HEK293 (cell line): ENCODE measurements around the gene EPB41L2.

Source experiments
- CTCF ChIA-PET: fragments of 350-600 bp; formaldehyde crosslinking; extraction: SDS; loops from one replicate; lab custom pipeline; 2021; ENCODE audit warnings: antibody characterized with exemption; lab: Yijun Ruan, JAX
- POLR2A ChIA-PET: fragments of 300-600 bp; formaldehyde crosslinking; extraction: SDS; loops from one replicate; lab custom pipeline; 2020; ENCODE audit warnings: antibody characterized with exemption, inconsistent platforms; lab: Yijun Ruan, JAX
- H3K27ac ChIP-seq: fragments of 200-500 bp; sonication (Bioruptor generic); 2 replicates; pipeline ENCODE4 v1.5.1; 2014; ENCODE audit warnings: low read depth, low read length, control low read depth, inconsistent platforms; ENCODE audit errors: extremely low read depth
- H3K36me3 ChIP-seq, 2 experiments: fragments of 200-500 bp in 1 of 2; sonication (Bioruptor generic) in 1 of 2; 1 replicate in 1 of 2; 2 replicates in 1 of 2; pipeline ENCODE4 v1.5.1; 2014 to 2017; ENCODE audit warnings: inconsistent platforms in 2 of 2, low read length in 2 of 2; ENCODE audit not compliant: control insufficient read depth in 2 of 2, insufficient read depth in 1 of 2
- H3K4me1 ChIP-seq: fragments of 200-500 bp; sonication (Bioruptor generic); 2 replicates; pipeline ENCODE4 v1.5.1; 2014; ENCODE audit warnings: mild to moderate bottlenecking, low read length, inconsistent platforms; ENCODE audit not compliant: control insufficient read depth, insufficient read depth
- H3K4me3 ChIP-seq: 2 replicates; pipeline ENCODE4 v1.5.1; 2011; ENCODE audit warnings: low read depth, mild to moderate bottlenecking, control low read depth, low read length, moderate library complexity
- H3K9me3 ChIP-seq: fragments of 200-500 bp; sonication (Bioruptor generic); 2 replicates; pipeline ENCODE4 v1.5.1; 2014; ENCODE audit warnings: low read depth, low read length, inconsistent platforms; ENCODE audit not compliant: control insufficient read depth, insufficient read depth
- BCL11A ChIP-seq: fragments of 450-650 bp; formaldehyde crosslinking; IDR thresholded peaks from 2 replicates; pipeline ENCODE4 v1.5.1; 2016; ENCODE audit warnings: low read depth, missing biosample characterization, missing genetic modification characterization
- FEZF1 ChIP-seq: fragments of 450-650 bp; formaldehyde crosslinking; IDR thresholded peaks from 2 replicates; pipeline ENCODE4 v1.5.1; 2016; ENCODE audit warnings: missing biosample characterization, missing genetic modification characterization
- OSR2 ChIP-seq: fragments of 450-650 bp; formaldehyde crosslinking; IDR thresholded peaks from 2 replicates; pipeline ENCODE4 v1.5.1; 2016; ENCODE audit warnings: missing biosample characterization, missing genetic modification characterization
- SCRT1 ChIP-seq: fragments of 450-650 bp; formaldehyde crosslinking; IDR thresholded peaks from 2 replicates; pipeline ENCODE4 v1.5.1; 2016; ENCODE audit warnings: missing biosample characterization, missing genetic modification characterization, borderline replicate concordance
- SCRT2 ChIP-seq: fragments of 450-650 bp; formaldehyde crosslinking; IDR thresholded peaks from 2 replicates; pipeline ENCODE4 v1.5.1; 2016; ENCODE audit warnings: missing biosample characterization, missing genetic modification characterization
- SP7 ChIP-seq: fragments of 450-650 bp; formaldehyde crosslinking; IDR thresholded peaks from 2 replicates; pipeline ENCODE4 v1.5.1; 2016; ENCODE audit warnings: missing biosample characterization, missing genetic modification characterization
- ZBTB11 ChIP-seq: fragments of 450-650 bp; formaldehyde crosslinking; conservative IDR thresholded peaks from 2 replicates; pipeline ENCODE4 v1.5.1; 2016; ENCODE audit warnings: low read depth, missing biosample characterization, missing genetic modification characterization
- ZBTB21 ChIP-seq: fragments of 450-650 bp; formaldehyde crosslinking; IDR thresholded peaks from 2 replicates; pipeline ENCODE4 v1.5.1; 2017; ENCODE audit warnings: missing biosample characterization, missing genetic modification characterization
- ZNF174 ChIP-seq: fragments of 450-650 bp; formaldehyde crosslinking; IDR thresholded peaks from 2 replicates; pipeline ENCODE4 v1.5.0; 2017; ENCODE audit warnings: missing biosample characterization, mild to moderate bottlenecking, missing genetic modification characterization
- ZNF175 ChIP-seq: fragments of 450-650 bp; formaldehyde crosslinking; IDR thresholded peaks from 2 replicates; pipeline ENCODE4 v1.5.1; 2016; ENCODE audit warnings: missing biosample characterization, missing genetic modification characterization
- ZNF2 ChIP-seq: fragments of 450-650 bp; formaldehyde crosslinking; IDR thresholded peaks from 2 replicates; pipeline ENCODE4 v1.5.1; 2016; ENCODE audit warnings: missing biosample characterization, missing genetic modification characterization
- ZNF280D ChIP-seq: fragments of 450-650 bp; formaldehyde crosslinking; IDR thresholded peaks from 2 replicates; pipeline ENCODE4 v1.5.1; 2016; ENCODE audit warnings: missing biosample characterization, missing genetic modification characterization
- ZNF324 ChIP-seq: fragments of 450-650 bp; formaldehyde crosslinking; IDR thresholded peaks from 2 replicates; pipeline ENCODE4 v1.5.1; 2016; ENCODE audit warnings: missing biosample characterization, missing genetic modification characterization
- ZNF335 ChIP-seq: fragments of 450-650 bp; formaldehyde crosslinking; conservative IDR thresholded peaks from 2 replicates; pipeline ENCODE4 v1.5.1; 2016; ENCODE audit warnings: missing biosample characterization, missing genetic modification characterization
- ZNF366 ChIP-seq: fragments of 450-650 bp; formaldehyde crosslinking; conservative IDR thresholded peaks from 2 replicates; pipeline ENCODE4 v1.5.1; 2016; ENCODE audit warnings: missing biosample characterization, missing genetic modification characterization
- ZNF521 ChIP-seq: fragments of 450-650 bp; formaldehyde crosslinking; IDR thresholded peaks from 2 replicates; pipeline ENCODE4 v1.5.1; 2017; ENCODE audit warnings: missing biosample characterization, mild to moderate bottlenecking, missing genetic modification characterization
- ZNF621 ChIP-seq: fragments of 450-650 bp; formaldehyde crosslinking; IDR thresholded peaks from 2 replicates; pipeline ENCODE4 v1.5.1; 2017; ENCODE audit warnings: missing biosample characterization, missing genetic modification characterization
- ZNF623 ChIP-seq: fragments of 450-650 bp; formaldehyde crosslinking; IDR thresholded peaks from 2 replicates; pipeline ENCODE4 v1.5.1; 2016; ENCODE audit warnings: missing biosample characterization, missing genetic modification characterization
- ZNF768 ChIP-seq: fragments of 450-650 bp; formaldehyde crosslinking; IDR thresholded peaks from 2 replicates; pipeline ENCODE4 v1.5.1; 2018; ENCODE audit warnings: missing biosample characterization, mild to moderate bottlenecking, missing genetic modification characterization
- ZNF830 ChIP-seq: fragments of 450-650 bp; IDR thresholded peaks from 2 replicates; pipeline ENCODE4 v1.5.0; 2018; ENCODE audit warnings: missing biosample characterization, missing genetic modification characterization, low read depth, mild to moderate bottlenecking, moderate library complexity
- ZNF843 ChIP-seq: fragments of 450-650 bp; formaldehyde crosslinking; IDR thresholded peaks from 2 replicates; pipeline ENCODE4 v1.5.1; 2016; ENCODE audit warnings: missing biosample characterization, missing genetic modification characterization
- ZSCAN16 ChIP-seq: fragments of 450-650 bp; formaldehyde crosslinking; IDR thresholded peaks from 2 replicates; pipeline ENCODE4 v1.5.1; 2016; ENCODE audit warnings: missing biosample characterization, missing genetic modification characterization
- ZSCAN23 ChIP-seq: fragments of 450-650 bp; formaldehyde crosslinking; IDR thresholded peaks from 2 replicates; pipeline ENCODE4 v1.5.1; 2016; ENCODE audit warnings: missing biosample characterization, missing genetic modification characterization
- ZSCAN30 ChIP-seq: fragments of 450-650 bp; IDR thresholded peaks from 2 replicates; pipeline ENCODE4 v1.5.1; 2018; ENCODE audit warnings: missing biosample characterization, mild to moderate bottlenecking, missing genetic modification characterization, moderate library complexity
- TF ChIP-seq, protein P1 (sequence below): fragments of 450-650 bp; formaldehyde crosslinking; IDR thresholded peaks from 2 replicates; pipeline ENCODE4 v1.5.1; 2016; ENCODE audit warnings: missing biosample characterization, missing genetic modification characterization

Gene EPB41L2

DNA sequence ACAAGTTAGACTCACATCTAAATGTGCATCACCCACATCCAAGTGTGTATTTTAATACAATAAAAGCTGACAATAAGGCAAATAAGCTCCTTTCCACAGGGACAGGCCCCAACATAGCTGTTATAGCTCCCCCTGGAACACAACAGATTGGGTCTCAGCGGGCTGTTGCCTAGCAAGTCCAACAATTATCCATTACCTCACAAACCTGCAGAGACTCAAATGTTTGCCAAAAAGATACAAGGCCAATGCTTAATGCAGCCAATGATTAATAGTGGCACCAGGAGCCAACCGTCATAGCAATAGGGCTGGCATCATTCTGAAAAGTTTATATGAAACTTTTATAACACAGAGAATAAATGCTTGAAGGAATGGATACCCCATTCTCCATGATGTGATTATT, 35.7 kb downstream of the EPB41L2 start:
- Histone ChIP-seq H3K4me1 (peaks cover 3% of the 10 kb centered on the region), H3K9me3 (no peaks in the 10 kb centered on the region), H3K27ac (no peak overlapping the region), H3K4me3 (no peak overlapping the region), H3K36me3 (no peaks in the 10 kb centered on the region)
- CTCF ChIA-PET, result interaction anchor here (0.6 kb wide), 1 partner anchor 74 kb away, joined by 3 read pairs; no protein-coding TSS in a partner anchor
- POLR2A ChIA-PET, result no interaction called here
- TF ChIP-seq ZSCAN30 (tag by site-specific recombination) (no peak), ZSCAN23 (tag by site-specific recombination) (no peak), ZNF366 (no peak), ZNF768 (tag by site-specific recombination) (no peak), ZBTB21 (tag by site-specific recombination) (no peak), ZNF324 (tag by site-specific recombination) (no peak), SCRT1 (no peak), ZBTB11 (tag by site-specific recombination) (no peak), SP7 (no peak), ZNF335 (tag by site-specific recombination) (no peak)

DNA sequence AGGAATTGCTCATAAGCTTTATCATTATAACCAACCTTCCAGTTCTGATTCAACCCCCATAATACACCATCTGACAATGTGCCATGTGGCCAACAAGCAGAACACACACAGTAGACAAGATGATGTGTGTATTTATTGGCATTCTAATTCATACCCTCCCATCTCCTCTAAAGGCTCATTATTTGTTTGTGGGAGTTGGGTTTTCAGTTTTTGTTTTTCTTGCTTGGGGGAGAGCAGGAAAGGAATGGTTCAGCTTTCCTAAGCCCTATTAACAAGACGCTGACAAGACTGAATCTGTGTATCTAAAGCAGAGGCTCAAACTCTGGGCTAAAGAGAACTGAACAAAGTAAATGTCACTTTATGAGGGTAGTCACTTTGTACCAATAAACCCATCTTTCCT, 36.8 kb downstream of the EPB41L2 start:
- Histone ChIP-seq H3K4me1 (peaks cover 3% of the 10 kb centered on the region), H3K36me3 (no peaks in the 10 kb centered on the region), H3K27ac (no peak overlapping the region), H3K4me3 (no peak overlapping the region), H3K9me3 (no peaks in the 10 kb centered on the region)
- POLR2A ChIA-PET, result no interaction called here
- TF ChIP-seq, protein P1, sequence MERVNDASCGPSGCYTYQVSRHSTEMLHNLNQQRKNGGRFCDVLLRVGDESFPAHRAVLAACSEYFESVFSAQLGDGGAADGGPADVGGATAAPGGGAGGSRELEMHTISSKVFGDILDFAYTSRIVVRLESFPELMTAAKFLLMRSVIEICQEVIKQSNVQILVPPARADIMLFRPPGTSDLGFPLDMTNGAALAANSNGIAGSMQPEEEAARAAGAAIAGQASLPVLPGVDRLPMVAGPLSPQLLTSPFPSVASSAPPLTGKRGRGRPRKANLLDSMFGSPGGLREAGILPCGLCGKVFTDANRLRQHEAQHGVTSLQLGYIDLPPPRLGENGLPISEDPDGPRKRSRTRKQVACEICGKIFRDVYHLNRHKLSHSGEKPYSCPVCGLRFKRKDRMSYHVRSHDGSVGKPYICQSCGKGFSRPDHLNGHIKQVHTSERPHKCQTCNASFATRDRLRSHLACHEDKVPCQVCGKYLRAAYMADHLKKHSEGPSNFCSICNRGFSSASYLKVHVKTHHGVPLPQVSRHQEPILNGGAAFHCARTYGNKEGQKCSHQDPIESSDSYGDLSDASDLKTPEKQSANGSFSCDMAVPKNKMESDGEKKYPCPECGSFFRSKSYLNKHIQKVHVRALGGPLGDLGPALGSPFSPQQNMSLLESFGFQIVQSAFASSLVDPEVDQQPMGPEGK, result no peak
- TF ChIP-seq ZNF366 (no peak), ZNF175 (tag by site-specific recombination) (no peak), ZNF521 (tag by site-specific recombination) (no peak), ZNF2 (no peak), OSR2 (no peak), ZNF280D (no peak), ZNF843 (tag by site-specific recombination) (no peak), ZNF621 (no peak), ZSCAN16 (no peak), FEZF1 (tag by site-specific recombination) (no peak), SCRT2 (no peak), ZNF324 (tag by site-specific recombination) (no peak), ZNF623 (tag by site-specific recombination) (no peak), ZNF174 (tag by site-specific recombination) (no peak), BCL11A (tag by site-specific recombination) (no peak), ZNF830 (tag by site-specific recombination) (no peak)
- TF ChIP-seq, all 188 proteins: peak for 0
- CTCF ChIA-PET, result interaction anchor here (0.6 to 1.6 kb wide), 2 partner anchors 90 to 136 kb away, joined by 3 to 4 read pairs; no protein-coding TSS in a partner anchor
